IPS-20b (cell line): Measurements from ENCODE around the gene IMMT.
A peak's percentile ranks its signal among the peaks of the same experiment; 100 is the strongest.
"Not testable (repeated sequence)": the region's sequence is repeated elsewhere in the genome, so short reads cannot be mapped to it uniquely, and the experiment has no call there.

Source experiments
- H3K27ac ChIP-seq: one replicate; pipeline ENCODE4 v1.5.1; 2013; ENCODE audit warnings: low read length
- H3K27me3 ChIP-seq: 2 replicates; pipeline ENCODE4 v1.6.1; 2013; ENCODE audit warnings: mild to moderate bottlenecking, low read length, inconsistent platforms; ENCODE audit not compliant: insufficient read depth
- H3K36me3 ChIP-seq: 2 replicates; pipeline ENCODE4 v1.6.1; 2013; ENCODE audit warnings: low read depth, mild to moderate bottlenecking, inconsistent platforms, low read length, moderate library complexity; ENCODE audit not compliant: insufficient read depth
- H3K4me1 ChIP-seq: 2 replicates; pipeline ENCODE4 v1.6.1; 2013; ENCODE audit warnings: mild to moderate bottlenecking, control low read depth, inconsistent platforms, low read length, moderate library complexity; ENCODE audit not compliant: insufficient read depth
- H3K4me3 ChIP-seq: 2 replicates; pipeline ENCODE4 v1.5.1; 2013; ENCODE audit warnings: mild to moderate bottlenecking, low read length, inconsistent platforms
- H3K9ac ChIP-seq: 2 replicates; pipeline ENCODE4 v1.6.1; 2013; ENCODE audit warnings: low read depth, mild to moderate bottlenecking, inconsistent platforms, low read length, moderate library complexity
- H3K9me3 ChIP-seq: 2 replicates; pipeline ENCODE4 v1.6.1; 2013; ENCODE audit warnings: mild to moderate bottlenecking, low read depth, low read length, inconsistent platforms; ENCODE audit not compliant: insufficient read depth

Gene IMMT

DNA sequence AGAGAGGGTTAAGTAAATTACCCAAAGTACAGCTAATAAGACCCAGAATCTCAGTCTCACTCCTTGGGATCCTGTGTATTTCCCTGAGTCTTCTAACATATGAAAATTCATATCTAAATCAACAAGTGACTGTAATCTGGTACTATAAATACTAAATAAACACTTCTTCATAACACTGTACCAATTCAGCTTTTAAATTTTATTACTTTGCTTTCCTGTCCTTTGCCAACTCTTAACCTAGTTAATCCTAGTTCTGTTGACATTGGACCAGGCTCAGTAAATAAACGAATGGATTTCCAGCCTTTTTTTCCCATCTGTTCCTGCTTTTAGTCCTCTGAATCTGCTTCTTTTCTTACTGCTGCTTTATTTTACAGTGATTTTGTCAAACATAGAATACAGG, 17.8 kb upstream of the IMMT start:
- Histone ChIP-seq H3K9me3 (no peaks in the 10 kb centered on the region), H3K27me3 (no peaks in the 10 kb centered on the region), H3K27ac (no peak overlapping the region), H3K36me3 (peaks cover 63% of the 10 kb centered on the region), H3K9ac (no peak overlapping the region), H3K4me1 (no peaks in the 10 kb centered on the region), H3K4me3 (no peak overlapping the region)

DNA sequence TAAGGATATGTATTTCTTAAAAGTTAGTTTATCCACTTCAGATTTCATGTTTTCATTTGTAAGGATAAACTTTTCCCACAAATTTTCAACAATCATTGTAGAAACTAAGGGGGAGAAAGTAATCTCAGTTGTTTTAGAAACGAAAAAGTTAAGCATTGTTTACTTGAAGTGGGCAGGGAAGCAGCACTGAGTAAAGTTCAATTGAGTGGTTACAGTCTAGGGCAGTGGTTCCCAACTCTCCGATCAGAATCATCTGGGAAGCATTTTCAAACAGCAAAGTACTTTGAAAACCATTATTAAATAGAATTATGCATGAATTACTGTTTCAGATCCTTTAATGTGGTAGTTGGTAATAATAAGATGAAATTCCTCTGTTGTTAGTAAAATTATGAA, 16.5 kb upstream of the IMMT start:
- Histone ChIP-seq H3K27me3 (no peaks in the 10 kb centered on the region), H3K27ac (no peak overlapping the region), H3K4me1 (no peaks in the 10 kb centered on the region), H3K9ac (no peak overlapping the region), H3K4me3 (no peak overlapping the region), H3K36me3 (peaks cover 76% of the 10 kb centered on the region), H3K9me3 (no peaks in the 10 kb centered on the region)

DNA sequence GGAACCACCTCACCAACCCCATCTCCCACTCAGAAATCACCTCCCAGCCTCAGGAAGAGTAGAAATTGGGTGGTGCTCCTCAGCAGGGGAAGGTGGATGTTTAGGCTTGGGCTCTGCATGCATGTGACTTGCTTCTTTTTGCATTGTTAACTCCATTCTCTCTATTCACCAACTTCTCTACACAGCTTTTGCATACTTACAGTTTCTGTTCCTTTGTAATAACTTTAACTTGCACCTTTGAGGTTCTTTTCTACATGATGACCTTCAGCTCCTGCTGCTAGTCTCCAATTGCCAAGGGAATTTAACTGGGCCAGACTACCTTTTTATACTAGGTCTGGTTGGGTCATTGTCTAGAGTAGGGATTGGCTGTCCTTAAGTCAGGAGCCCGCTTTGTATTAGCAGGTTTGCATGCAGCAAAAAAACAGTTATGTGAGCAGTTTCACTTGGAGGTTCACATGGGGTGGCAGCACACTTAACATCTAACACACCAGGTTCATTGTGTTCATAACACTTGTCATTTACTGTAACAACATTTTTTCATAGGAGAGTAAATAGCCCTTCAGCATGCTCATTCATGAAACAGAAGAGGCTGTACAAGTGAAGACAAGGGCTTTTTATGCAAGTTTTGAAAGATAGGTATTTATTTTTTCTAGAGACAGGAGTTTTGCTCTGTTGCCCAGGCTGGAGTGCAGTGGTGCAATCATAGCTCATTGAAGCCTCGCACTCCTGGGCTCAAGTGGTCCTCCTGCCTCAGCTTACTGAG, 16.0 kb upstream of the IMMT start:
- H3K9ac ChIP-seq: no peak overlapping the region
- no peak overlapping the region for H3K4me3 ChIP-seq
- peaks cover 82% of the 10 kb centered on the region for H3K36me3 ChIP-seq
- H3K9me3 ChIP-seq: no peaks in the 10 kb centered on the region
- no peaks in the 10 kb centered on the region for H3K27me3 ChIP-seq
- no peaks in the 10 kb centered on the region for H3K4me1 ChIP-seq
- no peak overlapping the region for H3K27ac ChIP-seq

DNA sequence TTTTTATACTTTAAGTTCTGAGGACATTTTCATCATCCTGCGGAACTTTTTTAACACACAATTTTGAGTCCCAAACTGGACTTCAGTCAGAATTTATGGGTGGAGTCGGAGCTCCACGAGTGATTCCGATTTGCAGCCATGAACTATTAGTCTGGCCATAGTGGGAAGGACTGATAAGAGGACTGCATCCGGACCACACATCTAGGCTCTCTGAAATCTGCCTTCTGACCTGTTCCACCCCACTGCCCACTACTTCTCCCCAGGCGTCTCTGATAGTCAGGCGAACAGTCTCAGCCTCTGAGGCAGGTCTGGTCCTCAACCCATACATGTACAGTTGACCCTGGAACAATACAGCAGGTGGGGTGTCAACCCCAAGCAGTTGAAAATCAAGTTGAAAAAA, 9.2 kb upstream of the IMMT start:
- Histone ChIP-seq H3K27me3 (no peaks in the 10 kb centered on the region), H3K36me3 (peaks cover 41% of the 10 kb centered on the region), H3K4me1 (peaks cover 10% of the 10 kb centered on the region; the same call in 1 of the 2 replicates), H3K4me3 (no peak overlapping the region), H3K9ac (no peak overlapping the region), H3K27ac (no peak overlapping the region), H3K9me3 (no peaks in the 10 kb centered on the region)

DNA sequence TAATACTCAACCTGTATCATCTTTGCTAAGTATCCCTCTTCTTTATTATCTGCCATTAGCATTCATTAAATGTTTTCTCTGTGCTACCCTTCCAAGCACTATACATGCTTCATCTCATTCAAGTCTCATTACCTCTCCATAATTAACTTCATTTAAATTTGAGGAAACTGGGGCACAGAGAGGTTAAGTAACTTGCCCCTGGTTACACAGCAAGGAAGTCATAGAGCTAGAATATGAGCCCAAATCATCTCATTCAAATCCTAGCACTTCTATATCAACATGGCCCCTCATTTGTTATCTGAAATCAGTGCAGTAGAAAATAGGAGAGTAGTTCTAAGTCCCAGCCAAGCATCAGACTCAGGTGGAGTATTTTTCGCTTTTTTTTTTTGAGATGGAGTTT, 8.4 kb upstream of the IMMT start:
- Histone ChIP-seq H3K27me3 (no peaks in the 10 kb centered on the region), H3K9ac (no peak overlapping the region), H3K27ac (no peak overlapping the region), H3K4me3 (no peak overlapping the region), H3K36me3 (peaks cover 33% of the 10 kb centered on the region), H3K9me3 (no peaks in the 10 kb centered on the region), H3K4me1 (peaks cover 10% of the 10 kb centered on the region; the same call in 1 of the 2 replicates)

GRCh38 chr2:86202702-86203101, 7.4 kb upstream of the IMMT start:
- no peak overlapping the region for H3K27ac ChIP-seq
- H3K9me3 ChIP-seq: no peaks in the 10 kb centered on the region
- no peaks in the 10 kb centered on the region for H3K27me3 ChIP-seq
- H3K36me3 ChIP-seq: peaks cover 24% of the 10 kb centered on the region
- peak overlapping the region; percentile 17; the same call in 1 of the 2 replicates for H3K4me3 ChIP-seq
- peaks cover 10% of the 10 kb centered on the region; the same call in 1 of the 2 replicates for H3K4me1 ChIP-seq
- H3K9ac ChIP-seq: 0 out of 2 replicates have a peak overlapping the region, but pooled peaks have one; percentile 3

GRCh38 chr2:86202336-86202692, 7.1 kb upstream of the IMMT start:
- H3K9me3 ChIP-seq: no peaks in the 10 kb centered on the region
- no peak overlapping the region for H3K27ac ChIP-seq
- H3K9ac ChIP-seq: 0 out of 2 replicates have a peak overlapping the region, but pooled peaks have one; percentile 3
- H3K36me3 ChIP-seq: peaks cover 20% of the 10 kb centered on the region
- H3K27me3 ChIP-seq: no peaks in the 10 kb centered on the region
- H3K4me3 ChIP-seq: peak overlapping the region; percentile 17; the same call in 1 of the 2 replicates
- H3K4me1 ChIP-seq: peaks cover 10% of the 10 kb centered on the region; the same call in 1 of the 2 replicates

- Histone ChIP-seq H3K4me1 (peaks cover 10% of the 10 kb centered on the region; the same call in 1 of the 2 replicates), H3K36me3 (peaks cover 15% of the 10 kb centered on the region), H3K4me3 (no peak overlapping the region), H3K27ac (no peak overlapping the region), H3K27me3 (no peaks in the 10 kb centered on the region), H3K9ac (no peak overlapping the region; the same call in 1 of the 2 replicates), H3K9me3 (no peaks in the 10 kb centered on the region)
These were observed 6.5 kb upstream of the IMMT start for GRCh38 chr2:86201671-86202335.

DNA sequence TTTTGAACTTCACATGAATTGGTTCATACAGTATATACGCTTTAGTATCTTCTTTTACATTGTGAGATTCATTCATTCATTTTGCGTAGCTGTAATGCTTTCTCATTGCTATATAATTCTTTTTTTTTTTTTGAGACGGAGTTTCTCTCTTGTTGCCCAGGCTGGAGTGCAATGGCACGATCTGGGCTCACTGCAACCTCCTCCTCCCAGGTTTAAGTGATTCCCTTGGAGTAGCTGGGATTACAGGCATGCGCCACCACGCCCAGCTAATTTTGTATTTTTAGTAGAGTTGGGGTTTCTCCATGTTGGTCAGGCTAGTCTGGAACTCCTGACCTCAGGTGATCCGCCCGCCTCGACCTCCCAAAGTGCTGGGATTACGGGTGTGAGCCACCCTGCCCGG, 5.3 kb upstream of the IMMT start:
- H3K36me3 ChIP-seq, H3K4me1 ChIP-seq, H3K9me3 ChIP-seq, H3K27me3 ChIP-seq, H3K27ac ChIP-seq: not testable (repeated sequence)
- peak overlapping the region; percentile 91 for H3K4me3 ChIP-seq
- peak overlapping the region; percentile 97; the same call in 1 of the 2 replicates for H3K9ac ChIP-seq

DNA sequence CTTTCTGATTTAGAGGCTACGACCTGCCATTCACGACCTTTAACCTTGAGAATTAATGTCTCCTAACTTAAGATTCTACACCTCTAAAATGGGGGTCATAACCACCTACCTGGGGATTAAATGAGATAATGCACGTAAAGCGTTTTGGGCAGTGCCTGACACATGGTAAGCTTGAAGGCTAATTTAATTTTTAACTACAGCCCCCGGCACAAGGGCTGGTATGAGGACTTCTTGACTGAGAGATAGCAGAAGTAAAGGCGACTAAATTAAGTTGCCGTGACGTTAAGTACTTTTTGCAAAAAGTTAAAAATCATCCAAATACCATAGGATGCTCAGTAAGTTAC, 4.5 kb upstream of the IMMT start:
- Histone ChIP-seq H3K4me1 (peaks cover 10% of the 10 kb centered on the region; the same call in 1 of the 2 replicates), H3K4me3 (peak overlapping the region; percentile 91), H3K9me3 (no peaks in the 10 kb centered on the region), H3K36me3 (no peaks in the 10 kb centered on the region), H3K27ac (peak overlapping the region; percentile 20), H3K27me3 (no peaks in the 10 kb centered on the region), H3K9ac (peak overlapping the region; percentile 97)

- H3K4me1 ChIP-seq: 0 out of 2 replicates have a peak, but pooled peaks cover 6% of the 10 kb centered on the region
- peaks cover 5% of the 10 kb centered on the region for H3K36me3 ChIP-seq
- no peaks in the 10 kb centered on the region for H3K27me3 ChIP-seq
- H3K27ac ChIP-seq: peak overlapping the region; percentile 35
- H3K9ac ChIP-seq: peak overlapping the region; percentile 89; the same call in 1 of the 2 replicates
- no peaks in the 10 kb centered on the region for H3K9me3 ChIP-seq
- peak overlapping the region; percentile 82 for H3K4me3 ChIP-seq
These were observed 636 bp upstream of the IMMT start for GRCh38 chr2:86195808-86196387.

- Histone ChIP-seq H3K9me3 (no peaks in the 10 kb centered on the region), H3K27me3 (no peaks in the 10 kb centered on the region), H3K9ac (peak overlapping the region; percentile 89; the same call in 1 of the 2 replicates), H3K4me3 (peak overlapping the region; percentile 82), H3K4me1 (0 out of 2 replicates have a peak, but pooled peaks cover 6% of the 10 kb centered on the region), H3K27ac (peak overlapping the region; percentile 92), H3K36me3 (peaks cover 17% of the 10 kb centered on the region)
These were observed 559 bp downstream of the IMMT start for GRCh38 chr2:86194751-86195054.
